Measurements from ENCODE around the gene GXYLT2. TPM values are rescaled to one million over a fixed set of nuclear protein-coding genes. Genes with fewer than 3 reads are reported as not detected.

Gene GXYLT2
- total and polyA plus RNA-seq, 2 donors (not counting 1 experiment from before 2014, with no cell fraction given) = 6.6 to 25.9 TPM

DNA sequence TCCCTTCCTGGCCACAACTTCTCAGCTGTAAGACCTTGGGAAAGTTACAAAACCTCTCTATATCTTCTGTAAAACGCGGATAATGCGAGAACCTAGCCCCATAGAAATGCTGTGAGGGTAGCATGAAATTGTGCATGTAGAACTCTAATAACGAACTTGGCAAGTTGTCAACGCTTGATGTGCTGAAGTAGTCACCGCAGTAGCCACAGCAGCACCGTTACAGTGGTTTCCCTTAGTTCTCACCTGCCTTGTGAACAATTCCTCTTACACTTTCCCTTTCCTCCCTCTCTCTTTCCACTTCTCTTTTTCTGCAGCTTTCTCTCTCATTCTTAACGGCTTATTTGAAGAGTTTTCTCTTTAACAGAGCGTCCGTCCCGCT lies 39.2 kb upstream of the GXYLT2 start:
- H3K9me3 ChIP-seq (ENCODE audit: control insufficient read depth, insufficient read depth, low read depth, low read length) = no peaks in the 10 kb centered on the region
- peak overlapping the region; percentile 88 for H2AFZ ChIP-seq (ENCODE audit: low read length)
- peak in 1 of 2 donors; percentile 29 for DNase-seq (ENCODE audit: low read depth in 2 of 2)
- no peaks in the 10 kb centered on the region for H4K20me1 ChIP-seq (ENCODE audit: control insufficient read depth, extremely low read depth, insufficient read depth, low read length)
- H3K27ac ChIP-seq (ENCODE audit: insufficient read depth, low read length) = no peak overlapping the region
- H3K9ac ChIP-seq (ENCODE audit: insufficient read depth, low read length) = no peak overlapping the region
- no peaks in the 10 kb centered on the region for H3K36me3 ChIP-seq (ENCODE audit: control insufficient read depth, insufficient read depth, low read length)
- H3K27me3 ChIP-seq (ENCODE audit: control insufficient read depth, insufficient read depth, low read length) = no peaks in the 10 kb centered on the region
- peaks cover 17% of the 10 kb centered on the region for H3K79me2 ChIP-seq (ENCODE audit: control insufficient read depth, insufficient read depth, low read length)
- H3K4me2 ChIP-seq (ENCODE audit: extremely low read depth, insufficient read depth, low read length) = peak overlapping the region; percentile 100
- peaks cover 4% of the 10 kb centered on the region for H3K4me1 ChIP-seq (ENCODE audit: control insufficient read depth, extremely low read depth, insufficient read depth, low read length)
- peak overlapping the region; percentile 60 to 97 (median 90) for H3K4me3 ChIP-seq (replicated peaks in 1 of 4; ENCODE audit: control extremely low read depth in 1 of 4, insufficient read depth in 1 of 4, low read depth in 3 of 4, low read length in 4 of 4)
- TF ChIP-seq EZH2 (IDR thresholded peaks at IDR 0.05; ENCODE audit: low read length, missing control alignments) = no peak
- TF ChIP-seq, protein P1, sequence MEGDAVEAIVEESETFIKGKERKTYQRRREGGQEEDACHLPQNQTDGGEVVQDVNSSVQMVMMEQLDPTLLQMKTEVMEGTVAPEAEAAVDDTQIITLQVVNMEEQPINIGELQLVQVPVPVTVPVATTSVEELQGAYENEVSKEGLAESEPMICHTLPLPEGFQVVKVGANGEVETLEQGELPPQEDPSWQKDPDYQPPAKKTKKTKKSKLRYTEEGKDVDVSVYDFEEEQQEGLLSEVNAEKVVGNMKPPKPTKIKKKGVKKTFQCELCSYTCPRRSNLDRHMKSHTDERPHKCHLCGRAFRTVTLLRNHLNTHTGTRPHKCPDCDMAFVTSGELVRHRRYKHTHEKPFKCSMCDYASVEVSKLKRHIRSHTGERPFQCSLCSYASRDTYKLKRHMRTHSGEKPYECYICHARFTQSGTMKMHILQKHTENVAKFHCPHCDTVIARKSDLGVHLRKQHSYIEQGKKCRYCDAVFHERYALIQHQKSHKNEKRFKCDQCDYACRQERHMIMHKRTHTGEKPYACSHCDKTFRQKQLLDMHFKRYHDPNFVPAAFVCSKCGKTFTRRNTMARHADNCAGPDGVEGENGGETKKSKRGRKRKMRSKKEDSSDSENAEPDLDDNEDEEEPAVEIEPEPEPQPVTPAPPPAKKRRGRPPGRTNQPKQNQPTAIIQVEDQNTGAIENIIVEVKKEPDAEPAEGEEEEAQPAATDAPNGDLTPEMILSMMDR (conservative IDR thresholded peaks at IDR 0.05 in 1 of 2, IDR thresholded peaks at IDR 0.05 in 1 of 2; ENCODE audit: low read depth in 1 of 2, low read length in 2 of 2) = no peak

DNA sequence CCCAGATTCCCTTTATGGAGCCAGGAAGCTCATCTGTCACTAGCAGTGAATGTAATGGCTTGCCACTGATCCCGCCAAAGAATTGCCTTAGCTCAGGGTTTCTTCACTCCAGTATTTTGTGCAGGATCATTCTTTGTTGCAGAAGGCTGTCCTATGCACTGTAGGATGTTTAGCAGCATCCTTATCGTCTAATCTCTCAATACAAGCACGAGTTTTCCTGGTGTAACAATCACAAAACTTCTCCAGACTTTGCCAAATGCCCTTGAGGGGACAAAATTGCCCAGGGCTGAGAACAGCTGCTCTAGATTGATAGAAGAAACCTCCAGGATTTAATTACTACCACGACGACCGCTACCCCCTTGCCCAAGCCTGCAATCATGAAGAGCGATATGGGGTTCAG lies 32.8 kb upstream of the GXYLT2 start:
- Histone ChIP-seq H2AFZ (ENCODE audit: low read length) (no peak overlapping the region), H3K9ac (ENCODE audit: insufficient read depth, low read length) (no peak overlapping the region), H3K4me1 (ENCODE audit: control insufficient read depth, extremely low read depth, insufficient read depth, low read length) (no peaks in the 10 kb centered on the region), H3K79me2 (ENCODE audit: control insufficient read depth, insufficient read depth, low read length) (no peaks in the 10 kb centered on the region), H4K20me1 (ENCODE audit: control insufficient read depth, extremely low read depth, insufficient read depth, low read length) (no peaks in the 10 kb centered on the region), H3K9me3 (ENCODE audit: control insufficient read depth, insufficient read depth, low read depth, low read length) (no peaks in the 10 kb centered on the region), H3K4me3 (replicated peaks in 1 of 4; ENCODE audit: control extremely low read depth in 1 of 4, insufficient read depth in 1 of 4, low read depth in 3 of 4, low read length in 4 of 4) (no peak overlapping the region), H3K4me2 (ENCODE audit: extremely low read depth, insufficient read depth, low read length) (no peak overlapping the region), H3K36me3 (ENCODE audit: control insufficient read depth, insufficient read depth, low read length) (no peaks in the 10 kb centered on the region), H3K27me3 (ENCODE audit: control insufficient read depth, insufficient read depth, low read length) (no peaks in the 10 kb centered on the region), H3K27ac (ENCODE audit: insufficient read depth, low read length) (no peak overlapping the region)
- no peak for DNase-seq (ENCODE audit: low read depth in 2 of 2)
- TF ChIP-seq, protein P1 (conservative IDR thresholded peaks at IDR 0.05 in 1 of 2, IDR thresholded peaks at IDR 0.05 in 1 of 2; ENCODE audit: low read depth in 1 of 2, low read length in 2 of 2) = no peak
- TF ChIP-seq EZH2 (IDR thresholded peaks at IDR 0.05; ENCODE audit: low read length, missing control alignments) = no peak

DNA sequence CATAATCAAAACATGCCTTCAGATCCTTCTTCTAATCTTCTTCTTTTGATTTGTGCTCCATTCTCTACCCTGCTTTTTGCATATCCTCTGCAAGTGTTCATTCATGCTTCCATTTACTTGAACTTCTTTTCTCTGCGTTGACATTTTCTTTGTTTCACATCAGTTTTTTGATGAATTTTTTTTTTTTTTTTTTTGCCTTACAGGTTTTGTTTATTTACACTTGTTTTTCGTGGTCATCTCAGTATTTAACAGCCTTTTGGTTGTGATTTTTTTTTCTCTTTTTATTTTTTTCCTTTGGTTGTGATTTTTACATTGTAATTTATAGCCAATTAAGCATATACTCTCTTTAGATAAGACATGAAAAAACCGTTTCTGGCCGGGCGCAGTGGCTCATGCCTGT lies 27.8 kb upstream of the GXYLT2 start:
- Histone ChIP-seq H3K4me3 (replicated peaks in 1 of 4; ENCODE audit: control extremely low read depth in 1 of 4, insufficient read depth in 1 of 4, low read depth in 3 of 4, low read length in 4 of 4) (no peak overlapping the region), H3K9me3 (ENCODE audit: control insufficient read depth, insufficient read depth, low read depth, low read length) (no peaks in the 10 kb centered on the region), H3K4me2 (ENCODE audit: extremely low read depth, insufficient read depth, low read length) (no peak overlapping the region), H4K20me1 (ENCODE audit: control insufficient read depth, extremely low read depth, insufficient read depth, low read length) (no peaks in the 10 kb centered on the region), H3K9ac (ENCODE audit: insufficient read depth, low read length) (no peak overlapping the region), H3K79me2 (ENCODE audit: control insufficient read depth, insufficient read depth, low read length) (no peaks in the 10 kb centered on the region), H3K27me3 (ENCODE audit: control insufficient read depth, insufficient read depth, low read length) (no peaks in the 10 kb centered on the region), H3K4me1 (ENCODE audit: control insufficient read depth, extremely low read depth, insufficient read depth, low read length) (no peaks in the 10 kb centered on the region), H3K27ac (ENCODE audit: insufficient read depth, low read length) (no peak overlapping the region), H2AFZ (ENCODE audit: low read length) (no peak overlapping the region), H3K36me3 (ENCODE audit: control insufficient read depth, insufficient read depth, low read length) (no peaks in the 10 kb centered on the region)
- TF ChIP-seq EZH2 (IDR thresholded peaks at IDR 0.05; ENCODE audit: low read length, missing control alignments) = no peak
- TF ChIP-seq, protein P1 (conservative IDR thresholded peaks at IDR 0.05 in 1 of 2, IDR thresholded peaks at IDR 0.05 in 1 of 2; ENCODE audit: low read depth in 1 of 2, low read length in 2 of 2) = no peak
- DNase-seq (ENCODE audit: low read depth in 2 of 2) = no peak
